ENCODE results near the gene RALGAPA1.
"Not testable (repeated sequence)": the region's sequence is repeated elsewhere in the genome, so short reads cannot be mapped to it uniquely, and the experiment has no call there.

Gene RALGAPA1

GRCh38 chr14:35758523-35759129 is 50.5 kb downstream of the RALGAPA1 start:
- Histone ChIP-seq H3K9me3 (replicated peaks in 1 of 11) (peaks cover 0 to 5% (median 0%) of the 10 kb centered on the region in 11 experiments; a peak in 1 of 22 replicates), H3K4me2 (no peak overlapping the region), H3K27ac (no peak overlapping the region), H3K36me3 (peaks cover 3 to 41% (median 17%) of the 10 kb centered on the region in 11 experiments; a peak in 15 of 22 replicates), H4K20me1 (no peaks in the 10 kb centered on the region), H3K4me3 (no peak overlapping the region), H3K27me3 (no peaks in the 10 kb centered on the region), H3K9ac (no peak overlapping the region), H3K4me1 (no peaks in the 10 kb centered on the region)
- TF ChIP-seq Cebpa-rat (IDR thresholded peaks at IDR 0.05): no peak

- Histone ChIP-seq H3K9ac (no peak overlapping the region), H3K27ac (no peak overlapping the region), H3K36me3 (peaks cover 10 to 63% (median 20%) of the 10 kb centered on the region in 11 experiments; a peak in 15 of 22 replicates), H3K4me1 (no peaks in the 10 kb centered on the region), H4K20me1 (no peaks in the 10 kb centered on the region), H3K4me2 (no peak overlapping the region), H3K27me3 (no peaks in the 10 kb centered on the region), H3K9me3 (replicated peaks in 1 of 11) (peaks cover 0 to 5% (median 0%) of the 10 kb centered on the region in 11 experiments; a peak in 1 of 22 replicates), H3K4me3 (no peak overlapping the region)
- no peak for TF ChIP-seq Cebpa-rat (IDR thresholded peaks at IDR 0.05)
Measured at GRCh38 chr14:35754671-35755070, 54.4 kb downstream of the RALGAPA1 start.

GRCh38 chr14:35752380-35752779 is 56.7 kb downstream of the RALGAPA1 start:
- peaks cover 0 to 5% (median 0%) of the 10 kb centered on the region in 11 experiments; a peak in 1 of 22 replicates for H3K9me3 ChIP-seq (replicated peaks in 1 of 11)
- no peaks in the 10 kb centered on the region for H3K4me1 ChIP-seq
- TF ChIP-seq Cebpa-rat (IDR thresholded peaks at IDR 0.05): no peak
- no peak overlapping the region for H3K4me3 ChIP-seq
- no peak overlapping the region for H3K4me2 ChIP-seq
- no peak overlapping the region for H3K27ac ChIP-seq
- H3K27me3 ChIP-seq: no peaks in the 10 kb centered on the region
- H3K9ac ChIP-seq: no peak overlapping the region
- H3K36me3 ChIP-seq: peaks cover 10 to 62% (median 22%) of the 10 kb centered on the region in 11 experiments; a peak in 15 of 22 replicates
- no peaks in the 10 kb centered on the region for H4K20me1 ChIP-seq

GRCh38 chr14:35750202-35750904 is 58.7 kb downstream of the RALGAPA1 start:
- no peak overlapping the region for H3K9ac ChIP-seq
- peaks cover 4 to 66% (median 20%) of the 10 kb centered on the region in 11 experiments; a peak in 15 of 22 replicates for H3K36me3 ChIP-seq
- TF ChIP-seq Cebpa-rat (IDR thresholded peaks at IDR 0.05): no peak
- no peak overlapping the region for H3K4me3 ChIP-seq
- no peaks in the 10 kb centered on the region for H4K20me1 ChIP-seq
- H3K27ac ChIP-seq: no peak overlapping the region
- no peak overlapping the region for H3K4me2 ChIP-seq
- peaks cover 0 to 5% (median 0%) of the 10 kb centered on the region in 11 experiments; a peak in 1 of 22 replicates for H3K9me3 ChIP-seq (replicated peaks in 1 of 11)
- no peaks in the 10 kb centered on the region for H3K27me3 ChIP-seq
- no peaks in the 10 kb centered on the region for H3K4me1 ChIP-seq

- no peaks in the 10 kb centered on the region for H3K4me1 ChIP-seq
- no peak overlapping the region for H3K27ac ChIP-seq
- H3K4me3 ChIP-seq: no peak overlapping the region
- H3K27me3 ChIP-seq: no peaks in the 10 kb centered on the region
- no peaks in the 10 kb centered on the region for H4K20me1 ChIP-seq
- H3K9me3 ChIP-seq (replicated peaks in 1 of 11): no peaks in the 10 kb centered on the region
- no peak overlapping the region for H3K9ac ChIP-seq
- H3K36me3 ChIP-seq: peaks cover 0 to 46% (median 6%) of the 10 kb centered on the region in 11 experiments; a peak in 9 of 22 replicates
- H3K4me2 ChIP-seq: no peak overlapping the region
- TF ChIP-seq Cebpa-rat (IDR thresholded peaks at IDR 0.05): no peak
Measured at GRCh38 chr14:35747379-35747778, 61.7 kb downstream of the RALGAPA1 start.

DNA sequence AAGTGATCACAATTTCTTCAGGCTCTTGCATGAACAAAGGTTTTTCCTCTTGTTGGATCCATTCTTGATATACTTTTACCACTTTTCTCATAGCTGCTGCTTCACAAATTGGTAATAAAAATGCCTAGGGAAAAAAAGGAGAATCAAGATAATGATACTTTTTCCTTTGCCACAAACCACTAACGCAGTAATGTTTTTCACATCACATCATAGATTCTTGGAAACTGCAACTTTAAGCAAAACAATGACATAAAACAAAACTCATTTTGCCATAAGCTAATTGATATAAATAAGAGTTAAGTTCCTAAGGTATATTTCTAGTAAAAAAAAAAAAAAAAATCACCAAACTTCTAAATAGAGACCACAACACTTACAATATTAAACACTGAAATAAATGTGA is 66.7 kb downstream of the RALGAPA1 start:
- Histone ChIP-seq H3K4me1 (no peaks in the 10 kb centered on the region), H3K27ac (no peak overlapping the region), H3K4me3 (no peak overlapping the region), H3K36me3 (peaks cover 0 to 53% (median 4%) of the 10 kb centered on the region in 11 experiments; a peak in 8 of 22 replicates), H3K27me3 (no peaks in the 10 kb centered on the region), H3K9ac (no peak overlapping the region), H4K20me1 (no peaks in the 10 kb centered on the region), H3K9me3 (replicated peaks in 1 of 11) (no peaks in the 10 kb centered on the region), H3K4me2 (no peak overlapping the region)
- TF ChIP-seq Cebpa-rat (IDR thresholded peaks at IDR 0.05): no peak

GRCh38 chr14:35742032-35742371 is 67.1 kb downstream of the RALGAPA1 start:
- Histone ChIP-seq H3K9me3 (replicated peaks in 1 of 11) (no peaks in the 10 kb centered on the region), H4K20me1 (no peaks in the 10 kb centered on the region), H3K4me1 (no peaks in the 10 kb centered on the region), H3K9ac (no peak overlapping the region), H3K36me3 (peaks cover 0 to 49% (median 4%) of the 10 kb centered on the region in 11 experiments; a peak in 8 of 22 replicates), H3K27me3 (no peaks in the 10 kb centered on the region), H3K4me3 (no peak overlapping the region), H3K27ac (no peak overlapping the region), H3K4me2 (no peak overlapping the region)
- TF ChIP-seq Cebpa-rat (IDR thresholded peaks at IDR 0.05): no peak

GRCh38 chr14:35741345-35742031 is 67.6 kb downstream of the RALGAPA1 start:
- H3K4me2 ChIP-seq: no peak overlapping the region
- H3K4me3 ChIP-seq: no peak overlapping the region
- H3K9me3 ChIP-seq (replicated peaks in 1 of 11): no peaks in the 10 kb centered on the region
- H3K9ac ChIP-seq: no peak overlapping the region
- TF ChIP-seq Cebpa-rat (IDR thresholded peaks at IDR 0.05): no peak
- no peaks in the 10 kb centered on the region for H3K27me3 ChIP-seq
- H4K20me1 ChIP-seq: no peaks in the 10 kb centered on the region
- no peak overlapping the region for H3K27ac ChIP-seq
- H3K36me3 ChIP-seq: peaks cover 0 to 46% (median 4%) of the 10 kb centered on the region in 11 experiments; a peak in 8 of 22 replicates
- H3K4me1 ChIP-seq: no peaks in the 10 kb centered on the region

GRCh38 chr14:35740215-35740614 is 68.9 kb downstream of the RALGAPA1 start:
- Histone ChIP-seq H3K36me3 (peaks cover 0 to 40% (median 4%) of the 10 kb centered on the region in 11 experiments; a peak in 11 of 22 replicates), H3K27me3 (no peaks in the 10 kb centered on the region)
- TF ChIP-seq Cebpa-rat (IDR thresholded peaks at IDR 0.05): no peak

DNA sequence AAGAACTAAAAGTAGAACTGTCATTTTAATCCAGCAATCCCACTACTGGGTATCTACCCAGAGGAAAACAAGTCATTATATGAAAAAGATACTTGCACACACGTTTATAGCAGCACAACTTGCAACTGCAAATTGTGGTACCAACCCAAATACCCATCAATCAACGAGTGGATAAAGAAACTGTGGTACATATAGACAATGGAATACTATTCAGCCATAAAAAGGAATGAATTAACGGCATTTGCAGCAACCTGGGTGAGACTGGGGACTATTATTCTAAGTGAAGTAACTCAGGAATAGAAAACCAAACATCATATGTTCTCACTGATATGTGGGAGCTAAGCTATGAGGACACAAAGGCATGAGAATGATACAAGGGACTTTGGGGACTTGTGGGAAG is 73.9 kb downstream of the RALGAPA1 start:
- H4K20me1 ChIP-seq, H3K27ac ChIP-seq, H3K4me3 ChIP-seq, H3K4me2 ChIP-seq, H3K27me3 ChIP-seq, H3K9ac ChIP-seq, H3K4me1 ChIP-seq: not testable (repeated sequence)
- H3K9me3 ChIP-seq (replicated peaks in 1 of 11): peaks cover 0 to 15% (median 3%) of the 10 kb centered on the region in 11 experiments; a peak in 5 of 22 replicates
- H3K36me3 ChIP-seq: peaks cover 0 to 55% (median 8%) of the 10 kb centered on the region in 11 experiments; a peak in 13 of 22 replicates

More at GRCh38 chr14:35740215-35740614, 68.9 kb downstream of the RALGAPA1 start:
- Histone ChIP-seq H4K20me1 (no peaks in the 10 kb centered on the region), H3K9ac (no peak overlapping the region), H3K4me3 (no peak overlapping the region), H3K4me2 (no peak overlapping the region), H3K27ac (no peak overlapping the region), H3K4me1 (no peaks in the 10 kb centered on the region), H3K9me3 (replicated peaks in 1 of 11) (peaks cover 0 to 3% (median 0%) of the 10 kb centered on the region in 11 experiments; a peak in 2 of 22 replicates)

GRCh38 chr14:35733510-35733909 is 75.6 kb downstream of the RALGAPA1 start:
- not testable (repeated sequence) for H3K4me1 ChIP-seq, H3K27me3 ChIP-seq, H4K20me1 ChIP-seq, H3K4me3 ChIP-seq, H3K4me2 ChIP-seq, H3K27ac ChIP-seq, H3K9ac ChIP-seq
- peaks cover 0 to 15% (median 3%) of the 10 kb centered on the region in 11 experiments; a peak in 5 of 22 replicates for H3K9me3 ChIP-seq (replicated peaks in 1 of 11)
- H3K36me3 ChIP-seq: peaks cover 0 to 64% (median 9%) of the 10 kb centered on the region in 11 experiments; a peak in 13 of 22 replicates
